GM18873 (cell line): ENCODE data around the gene ARPC5.
"Not testable (repeated sequence)": the region's sequence is repeated elsewhere in the genome, so short reads cannot be mapped to it uniquely, and the experiment has no call there.

ENCODE experiments used
- ATAC-seq: cut with Tn5 transposase; IDR thresholded peaks from one replicate; pipeline ENCODE4 v1.9.1; 2021; ENCODE audit warnings: mild to moderate bottlenecking, moderate library complexity, moderate number of reproducible peaks; ENCODE audit not compliant: unreplicated experiment, low FRiP score

The ARPC5 gene

GRCh38 chr1:183612975-183613374, 22.6 kb downstream of the ARPC5 start:
- not testable (repeated sequence) for ATAC-seq

GRCh38 chr1:183612407-183612806, 23.2 kb downstream of the ARPC5 start:
- no peak for ATAC-seq

- ATAC-seq: no peak
Measured at GRCh38 chr1:183611021-183611420, 24.6 kb downstream of the ARPC5 start.

- ATAC-seq: no peak
Measured at GRCh38 chr1:183609759-183610452, 25.7 kb downstream of the ARPC5 start.

- ATAC-seq: no peak
Measured at GRCh38 chr1:183609313-183609712, 26.3 kb downstream of the ARPC5 start.

- ATAC-seq: no peak
Measured at GRCh38 chr1:183607322-183607980, 28.1 kb downstream of the ARPC5 start.

- ATAC-seq: no peak
Measured at GRCh38 chr1:183605904-183606303, 29.7 kb downstream of the ARPC5 start.

GRCh38 chr1:183604815-183605214, 30.8 kb downstream of the ARPC5 start:
- no peak for ATAC-seq

- ATAC-seq: no peak
Measured at GRCh38 chr1:183604038-183604808, 31.4 kb downstream of the ARPC5 start.

- ATAC-seq: no peak
Measured at GRCh38 chr1:183602510-183602909, 33.1 kb downstream of the ARPC5 start.

GRCh38 chr1:183600634-183601033, 34.9 kb downstream of the ARPC5 start:
- no peak for ATAC-seq

- no peak for ATAC-seq
Measured at GRCh38 chr1:183600136-183600535, 35.4 kb downstream of the ARPC5 start.

GRCh38 chr1:183598386-183598785, 37.2 kb downstream of the ARPC5 start:
- ATAC-seq: peak; percentile 58

GRCh38 chr1:183597656-183598347, 37.8 kb downstream of the ARPC5 start:
- no peak for ATAC-seq

GRCh38 chr1:183596500-183596899, 39.1 kb downstream of the ARPC5 start:
- ATAC-seq: no peak

GRCh38 chr1:183595537-183595936, 40.0 kb downstream of the ARPC5 start:
- ATAC-seq: no peak

- peak; percentile 42 for ATAC-seq
Measured at GRCh38 chr1:183593356-183593755, 42.2 kb downstream of the ARPC5 start.

GRCh38 chr1:183592733-183593132, 42.9 kb downstream of the ARPC5 start:
- ATAC-seq: no peak

GRCh38 chr1:183590244-183591191, 45.1 kb downstream of the ARPC5 start, which contains the start of gene NCF2:
Gene NCF2, minus strand, starts transcription at chr1:183590459. Its CDS starts 130 bp downstream, at chr1:183590329.
- ATAC-seq: peak; percentile 62

- peak; percentile 26 for ATAC-seq
Measured at GRCh38 chr1:183589874-183590243, 45.7 kb downstream of the ARPC5 start.
